ENCODE measurements around the gene PSMD7. TPM values are rescaled to one million over a fixed set of nuclear protein-coding genes. Genes with fewer than 3 reads are reported as not detected.

Gene PSMD7
- total RNA-seq, 1 donor: 64.1 TPM

DNA sequence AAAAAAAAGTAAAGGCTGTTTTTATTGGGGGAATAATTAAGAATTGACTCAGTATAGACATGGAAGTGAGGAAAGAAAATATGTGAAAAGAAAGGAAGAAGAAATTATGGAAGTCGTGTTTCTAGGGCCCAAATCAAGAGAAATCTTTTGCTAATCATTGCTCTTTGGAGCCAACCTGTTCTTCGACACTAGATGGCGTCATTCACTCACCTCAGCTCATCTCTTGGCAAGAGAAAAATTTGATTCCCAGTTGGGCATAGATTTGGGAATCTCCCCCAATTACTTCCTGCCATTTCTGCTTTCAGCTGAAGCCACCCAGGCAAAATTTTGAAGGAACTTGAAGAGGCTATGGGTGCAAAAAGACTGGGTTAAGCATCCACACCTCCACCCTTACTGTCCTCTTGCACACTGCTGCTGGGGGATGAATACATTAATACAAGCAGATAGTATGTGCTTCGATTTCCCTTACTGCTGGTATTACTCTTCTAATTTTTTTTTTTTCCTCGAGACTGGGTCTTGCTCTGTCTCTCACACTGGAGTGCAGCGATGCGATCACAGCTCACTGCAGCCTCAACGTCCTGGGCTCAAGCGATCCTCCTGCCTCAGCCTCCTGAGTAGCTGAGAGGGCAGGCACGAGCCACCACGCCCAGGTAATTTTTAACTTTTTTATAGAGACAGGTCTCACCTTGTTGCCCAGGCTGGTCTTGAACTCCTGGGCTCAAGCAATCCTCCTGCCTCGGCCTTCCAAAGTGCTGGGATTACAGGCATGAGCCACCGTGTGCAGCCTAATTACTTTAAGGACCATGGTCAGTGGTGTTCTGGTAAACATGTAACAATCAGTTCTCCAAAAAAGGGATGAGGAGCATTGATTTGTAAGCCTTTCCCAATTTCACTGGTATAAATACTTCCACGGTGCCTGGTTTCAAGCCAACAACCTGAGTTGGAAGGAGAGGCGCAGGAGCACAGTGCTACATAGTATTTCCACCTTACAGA is 13.5 kb downstream of the PSMD7 start:
- H3K27ac ChIP-seq (ENCODE audit: low read depth, low read length): no peak overlapping the region
- H3K27me3 ChIP-seq (ENCODE audit: insufficient read depth, low read length): no peaks in the 10 kb centered on the region
- TF ChIP-seq, protein P1, sequence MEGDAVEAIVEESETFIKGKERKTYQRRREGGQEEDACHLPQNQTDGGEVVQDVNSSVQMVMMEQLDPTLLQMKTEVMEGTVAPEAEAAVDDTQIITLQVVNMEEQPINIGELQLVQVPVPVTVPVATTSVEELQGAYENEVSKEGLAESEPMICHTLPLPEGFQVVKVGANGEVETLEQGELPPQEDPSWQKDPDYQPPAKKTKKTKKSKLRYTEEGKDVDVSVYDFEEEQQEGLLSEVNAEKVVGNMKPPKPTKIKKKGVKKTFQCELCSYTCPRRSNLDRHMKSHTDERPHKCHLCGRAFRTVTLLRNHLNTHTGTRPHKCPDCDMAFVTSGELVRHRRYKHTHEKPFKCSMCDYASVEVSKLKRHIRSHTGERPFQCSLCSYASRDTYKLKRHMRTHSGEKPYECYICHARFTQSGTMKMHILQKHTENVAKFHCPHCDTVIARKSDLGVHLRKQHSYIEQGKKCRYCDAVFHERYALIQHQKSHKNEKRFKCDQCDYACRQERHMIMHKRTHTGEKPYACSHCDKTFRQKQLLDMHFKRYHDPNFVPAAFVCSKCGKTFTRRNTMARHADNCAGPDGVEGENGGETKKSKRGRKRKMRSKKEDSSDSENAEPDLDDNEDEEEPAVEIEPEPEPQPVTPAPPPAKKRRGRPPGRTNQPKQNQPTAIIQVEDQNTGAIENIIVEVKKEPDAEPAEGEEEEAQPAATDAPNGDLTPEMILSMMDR (IDR thresholded peaks at IDR 0.05; ENCODE audit: extremely low read depth, low read depth, low read length): peak; percentile 74
- H3K9me3 ChIP-seq (ENCODE audit: low read depth, low read length): no peaks in the 10 kb centered on the region
- H4K20me1 ChIP-seq (ENCODE audit: insufficient read depth, low read length): peaks cover 4% of the 10 kb centered on the region
- H3K4me3 ChIP-seq (ENCODE audit: insufficient read depth, low read length): no peak overlapping the region
- H2AFZ ChIP-seq (ENCODE audit: low read length): no peak overlapping the region
- peaks cover 15% of the 10 kb centered on the region for H3K36me3 ChIP-seq (ENCODE audit: insufficient read depth, low read length)
- no peak overlapping the region for H3K4me2 ChIP-seq (ENCODE audit: insufficient read depth, low read length)
- no peaks in the 10 kb centered on the region for H3K79me2 ChIP-seq (ENCODE audit: insufficient read depth, low read length)
- no peaks in the 10 kb centered on the region for H3K4me1 ChIP-seq (ENCODE audit: insufficient read depth, low read length)
- peak; percentile 88 for DNase-seq (ENCODE audit: insufficient read length, low spot score, missing footprints)

DNA sequence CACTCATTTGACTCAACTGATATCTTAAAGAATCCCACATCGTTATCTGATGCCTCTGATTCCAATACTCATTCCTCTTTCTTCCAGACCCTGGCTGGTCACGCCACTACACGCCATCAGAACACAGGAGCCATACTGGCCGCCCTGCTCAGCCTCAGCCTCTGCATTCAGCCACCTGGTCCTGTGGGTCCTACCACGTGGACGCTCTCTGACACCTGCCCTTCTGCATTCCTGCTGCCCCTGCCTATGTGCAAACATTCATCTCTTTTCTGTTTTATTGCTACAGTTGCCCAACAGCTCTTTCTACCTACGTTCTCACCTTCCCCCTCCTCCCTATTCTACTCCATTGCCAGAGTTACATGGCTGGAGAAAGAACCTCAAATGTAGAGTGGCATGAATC is 18.4 kb downstream of the PSMD7 start:
- Histone ChIP-seq H2AFZ (ENCODE audit: low read length) (no peak overlapping the region), H3K27ac (ENCODE audit: low read depth, low read length) (no peak overlapping the region), H4K20me1 (ENCODE audit: insufficient read depth, low read length) (no peaks in the 10 kb centered on the region), H3K36me3 (ENCODE audit: insufficient read depth, low read length) (no peaks in the 10 kb centered on the region), H3K4me3 (ENCODE audit: insufficient read depth, low read length) (no peak overlapping the region), H3K4me1 (ENCODE audit: insufficient read depth, low read length) (no peaks in the 10 kb centered on the region), H3K9me3 (ENCODE audit: low read depth, low read length) (no peaks in the 10 kb centered on the region), H3K27me3 (ENCODE audit: insufficient read depth, low read length) (no peaks in the 10 kb centered on the region), H3K79me2 (ENCODE audit: insufficient read depth, low read length) (no peaks in the 10 kb centered on the region), H3K4me2 (ENCODE audit: insufficient read depth, low read length) (no peak overlapping the region)
- DNase-seq (ENCODE audit: insufficient read length, low spot score, missing footprints): no peak
- TF ChIP-seq, protein P1 (IDR thresholded peaks at IDR 0.05; ENCODE audit: extremely low read depth, low read depth, low read length): no peak

DNA sequence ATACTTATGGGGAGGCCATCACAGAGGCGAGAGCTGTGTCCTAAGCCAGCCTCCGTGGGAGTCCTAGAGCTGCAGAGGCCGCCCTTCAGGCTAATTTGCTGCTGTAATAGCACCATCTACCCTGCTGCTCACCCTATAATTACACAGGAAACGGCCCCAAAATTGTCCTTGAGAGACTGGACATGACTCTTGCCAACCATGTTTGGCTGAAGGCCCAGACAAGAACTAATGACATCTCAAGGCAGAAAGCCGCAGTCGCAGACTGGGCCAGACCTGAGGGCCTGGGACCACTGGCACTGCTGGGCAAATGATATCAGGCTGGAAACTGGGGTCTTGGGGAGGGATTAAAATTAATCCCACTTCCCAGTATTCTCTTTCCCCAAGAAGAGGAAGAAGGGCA is 24.1 kb downstream of the PSMD7 start:
- no peak overlapping the region for H3K27ac ChIP-seq (ENCODE audit: low read depth, low read length)
- H3K9me3 ChIP-seq (ENCODE audit: low read depth, low read length): no peaks in the 10 kb centered on the region
- no peak overlapping the region for H3K4me3 ChIP-seq (ENCODE audit: insufficient read depth, low read length)
- H4K20me1 ChIP-seq (ENCODE audit: insufficient read depth, low read length): no peaks in the 10 kb centered on the region
- no peaks in the 10 kb centered on the region for H3K4me1 ChIP-seq (ENCODE audit: insufficient read depth, low read length)
- peak; percentile 70 for DNase-seq (ENCODE audit: insufficient read length, low spot score, missing footprints)
- no peaks in the 10 kb centered on the region for H3K79me2 ChIP-seq (ENCODE audit: insufficient read depth, low read length)
- no peaks in the 10 kb centered on the region for H3K27me3 ChIP-seq (ENCODE audit: insufficient read depth, low read length)
- TF ChIP-seq, protein P1 (IDR thresholded peaks at IDR 0.05; ENCODE audit: extremely low read depth, low read depth, low read length): no peak
- H3K4me2 ChIP-seq (ENCODE audit: insufficient read depth, low read length): no peak overlapping the region
- no peak overlapping the region for H2AFZ ChIP-seq (ENCODE audit: low read length)
- peaks cover 2% of the 10 kb centered on the region for H3K36me3 ChIP-seq (ENCODE audit: insufficient read depth, low read length)

DNA sequence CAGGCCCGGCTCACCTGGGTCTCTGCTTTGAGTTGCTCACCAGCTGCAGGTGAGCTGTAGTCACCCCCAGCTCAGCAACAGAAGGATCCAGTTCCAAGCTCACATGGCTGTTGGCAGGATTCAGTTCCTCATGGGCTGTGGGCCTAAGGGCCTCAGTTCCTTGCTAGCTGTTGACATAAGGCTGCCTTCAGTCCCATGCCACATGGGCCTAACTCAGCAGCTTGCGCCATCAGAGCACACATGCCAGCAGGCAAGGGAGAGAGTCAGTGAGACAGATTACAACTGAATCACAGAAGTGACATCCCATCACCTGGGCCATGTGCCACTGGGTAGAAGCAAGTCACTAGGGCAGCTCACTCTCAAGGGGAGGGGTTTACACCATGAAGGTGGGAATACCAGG is 24.7 kb downstream of the PSMD7 start:
- no peak overlapping the region for H3K4me3 ChIP-seq (ENCODE audit: insufficient read depth, low read length)
- H2AFZ ChIP-seq (ENCODE audit: low read length): no peak overlapping the region
- H3K9me3 ChIP-seq (ENCODE audit: low read depth, low read length): no peaks in the 10 kb centered on the region
- no peak overlapping the region for H3K4me2 ChIP-seq (ENCODE audit: insufficient read depth, low read length)
- H3K27me3 ChIP-seq (ENCODE audit: insufficient read depth, low read length): no peaks in the 10 kb centered on the region
- no peaks in the 10 kb centered on the region for H3K4me1 ChIP-seq (ENCODE audit: insufficient read depth, low read length)
- H3K36me3 ChIP-seq (ENCODE audit: insufficient read depth, low read length): peaks cover 8% of the 10 kb centered on the region
- H4K20me1 ChIP-seq (ENCODE audit: insufficient read depth, low read length): no peaks in the 10 kb centered on the region
- H3K79me2 ChIP-seq (ENCODE audit: insufficient read depth, low read length): no peaks in the 10 kb centered on the region
- TF ChIP-seq, protein P1 (IDR thresholded peaks at IDR 0.05; ENCODE audit: extremely low read depth, low read depth, low read length): no peak
- no peak for DNase-seq (ENCODE audit: insufficient read length, low spot score, missing footprints)
- no peak overlapping the region for H3K27ac ChIP-seq (ENCODE audit: low read depth, low read length)

Data from osteoblast (primary cell).